ENCODE results near the gene WDR93.

The WDR93 gene

DNA sequence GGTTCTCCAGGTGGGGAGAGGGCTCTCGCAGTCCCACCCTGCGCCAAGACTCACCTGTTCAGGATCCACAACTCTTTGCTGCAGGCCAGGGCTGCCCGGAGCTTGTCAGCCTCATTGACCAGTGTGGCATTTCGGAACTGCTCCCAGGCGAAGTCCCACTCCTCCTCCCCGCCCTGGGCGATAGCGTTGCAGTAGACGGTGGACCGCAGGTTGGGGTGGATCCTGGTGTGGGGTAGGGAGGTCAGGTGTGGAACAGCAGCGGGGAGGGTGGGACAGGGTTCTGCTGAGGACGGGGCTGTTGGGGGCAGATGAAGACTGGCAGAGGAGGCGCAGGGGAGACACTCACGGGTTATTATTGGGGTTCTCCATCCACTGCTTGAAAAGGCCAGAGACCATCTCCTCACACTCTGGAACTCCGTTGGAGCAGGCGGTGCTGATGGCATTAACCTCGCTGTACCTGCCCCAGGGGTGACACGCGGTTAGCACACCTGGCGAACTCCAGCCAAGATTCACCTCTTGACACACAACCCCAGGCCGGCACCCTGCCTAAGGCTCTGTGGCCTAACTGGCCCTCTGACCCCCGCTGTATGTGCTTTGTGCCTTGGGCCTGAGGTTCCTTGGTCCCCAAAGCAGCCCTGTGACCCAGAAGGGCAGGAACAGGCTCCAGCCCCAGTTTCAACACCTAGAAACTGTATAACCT lies 101.6 kb downstream of the WDR93 start:
- no peak for DNase-seq (ENCODE audit: low read depth)

Measured in activated T-cell treated with anti-CD3 and anti-CD28 coated beads for 24 hours (primary cell).